ENCODE results near the gene SMURF1. TPM values are rescaled to one million over a fixed set of nuclear protein-coding genes. Genes with fewer than 3 reads are reported as not detected.

The SMURF1 gene
- total RNA-seq, 4 donors from 2014 or later = 23.6 to 35.3 (median 27.8) TPM

- DNase-seq (ENCODE audit: low spot score) (no peak), ATAC-seq (ENCODE audit: low FRiP score) (no peak)
- no peak for TF ChIP-seq CTCF (IDR thresholded peaks at IDR 0.05)
Observed at GRCh38 chr7:99090771-99091542, 53.0 kb downstream of the SMURF1 start.

GRCh38 chr7:99089914-99090629 lies 53.8 kb downstream of the SMURF1 start:
- no peak for TF ChIP-seq CTCF (IDR thresholded peaks at IDR 0.05)
- DNase-seq (ENCODE audit: low spot score) = no peak

GRCh38 chr7:99086944-99087343 lies 57.0 kb downstream of the SMURF1 start:
- no peak for TF ChIP-seq CTCF (IDR thresholded peaks at IDR 0.05)
- ATAC-seq (ENCODE audit: low FRiP score) (no peak), DNase-seq (ENCODE audit: low spot score) (no peak)

More at GRCh38 chr7:99089914-99090629, 53.8 kb downstream of the SMURF1 start:
- no peak for ATAC-seq (ENCODE audit: low FRiP score)

GRCh38 chr7:99086532-99086931 lies 57.4 kb downstream of the SMURF1 start:
- ATAC-seq (ENCODE audit: low FRiP score) = no peak

GRCh38 chr7:99083733-99084132 lies 60.2 kb downstream of the SMURF1 start:
- ATAC-seq (ENCODE audit: low FRiP score) = no peak

More at GRCh38 chr7:99086532-99086931, 57.4 kb downstream of the SMURF1 start:
- TF ChIP-seq CTCF (IDR thresholded peaks at IDR 0.05) = no peak
- DNase-seq (ENCODE audit: low spot score) = no peak

GRCh38 chr7:99083068-99083651 lies 60.7 kb downstream of the SMURF1 start:
- DNase-seq (ENCODE audit: low spot score) (no peak), ATAC-seq (ENCODE audit: low FRiP score) (no peak)
- TF ChIP-seq CTCF (IDR thresholded peaks at IDR 0.05) = no peak

More at GRCh38 chr7:99083733-99084132, 60.2 kb downstream of the SMURF1 start:
- TF ChIP-seq CTCF (IDR thresholded peaks at IDR 0.05) = no peak
- no peak for DNase-seq (ENCODE audit: low spot score)

Measured in omental fat pad (tissue), 4 donors.